HepG2 (cell line): ENCODE data around the gene METTL13. TPM values are rescaled to one million over a fixed set of nuclear protein-coding genes. Genes with fewer than 3 reads are reported as not detected.

Experiments used
- ATAC-seq: fragments of 200-7000 bp; cut with Tn5 transposase; 3 replicates; pipeline ENCODE4 v1.9.1; 2020; ENCODE audit warnings: mild to moderate bottlenecking, moderate library complexity
- BruUV-seq: library from RNA; stranded (reverse); fragments of 400-500 nt; replicated peaks from 2 replicates; lab custom pipeline; 2021; lab: Mats Ljungman, UMichigan
- CTCF ChIA-PET: fragments of 300-600 bp; formaldehyde crosslinking; extraction: SDS; loops from one replicate; lab custom pipeline; 2021; ENCODE audit warnings: low total read pairs, inconsistent platforms, low intra/inter-chr PET ratio; lab: Yijun Ruan, JAX
- POLR2A ChIA-PET: fragments of 350-600 bp; sonication (Branson Sonifier 250); formaldehyde crosslinking; loops from one replicate; lab custom pipeline; 2020; ENCODE audit warnings: antibody characterized with exemption, inconsistent platforms; lab: Yijun Ruan, JAX
- DNase-seq: peaks from one replicate; pipeline ENCODE4 v3.0.0-alpha.2; 2015; ENCODE audit warnings: low spot score
- FAIRE-seq: peaks from 3 replicates; lab custom pipeline; 2011; peaks lifted over from hg19 to GRCh38; lab: Jason Lieb, UNC
- H2AFZ ChIP-seq: one replicate; pipeline ENCODE4 v1.6.1; 2011; ENCODE audit warnings: low read length, inconsistent platforms
- H3K27ac ChIP-seq: fragments of 300-600 bp; 3 replicates; pipeline ENCODE4 v1.8.0; 2011; ENCODE audit warnings: mixed run types, mild to moderate bottlenecking, mixed read lengths, low read length, inconsistent platforms; ENCODE audit not compliant: insufficient read depth; ENCODE audit errors: extremely low read length
- H3K27me3 ChIP-seq, 2 experiments: fragments of 200-600 bp in 1 of 2; 2 replicates in 1 of 2; 3 replicates in 1 of 2; pipeline versions ENCODE4 v1.6.0 to v1.8.0; 2011; ENCODE audit warnings: low read length in 2 of 2, mild to moderate bottlenecking in 2 of 2, moderate library complexity in 2 of 2, inconsistent platforms in 1 of 2; ENCODE audit not compliant: insufficient read depth in 2 of 2, control insufficient read depth in 1 of 2
- H3K36me3 ChIP-seq, 2 experiments: fragments of 200-600 bp in 1 of 2; replicated peaks in 1 of 2; 2 replicates in 1 of 2; 3 replicates in 1 of 2; pipeline versions ENCODE4 v1.5.1 to v1.8.0; 2011; ENCODE audit warnings: low read length in 2 of 2, inconsistent platforms in 1 of 2; ENCODE audit not compliant: insufficient read depth in 2 of 2, control insufficient read depth in 1 of 2
- H3K4me1 ChIP-seq: 2 replicates; pipeline ENCODE4 v1.5.1; 2012; ENCODE audit warnings: low read length, inconsistent platforms; ENCODE audit not compliant: insufficient read depth
- H3K4me2 ChIP-seq: 2 replicates; pipeline ENCODE4 v1.6.0; 2011; ENCODE audit warnings: low read depth, low read length, inconsistent platforms
- H3K4me3 ChIP-seq, 3 experiments: fragments of 200-600 bp in 1 of 3; sonication (generic), shearing (Covaris generic) in 1 of 3; replicated peaks in 1 of 3; 2 replicates each; pipeline ENCODE4 v1.5.1; 2011 to 2016; ENCODE audit warnings: low read length in 3 of 3, inconsistent platforms in 2 of 3, low read depth in 2 of 3, mild to moderate bottlenecking in 2 of 3, control low read depth in 1 of 3, mixed read lengths in 1 of 3; ENCODE audit not compliant: insufficient read depth in 1 of 3
- H3K79me2 ChIP-seq: one replicate; pipeline ENCODE4 v1.6.1; 2011; ENCODE audit warnings: low read length, inconsistent platforms; ENCODE audit not compliant: insufficient read depth
- H3K9ac ChIP-seq: 2 replicates; pipeline ENCODE4 v1.6.0; 2011; ENCODE audit warnings: mild to moderate bottlenecking, low read depth, low read length, inconsistent platforms; ENCODE audit not compliant: insufficient read depth
- H3K9me3 ChIP-seq: 2 replicates; pipeline ENCODE4 v1.5.1; 2012; ENCODE audit warnings: mild to moderate bottlenecking, low read length
- H4K20me1 ChIP-seq: 2 replicates; pipeline ENCODE4 v1.6.0; 2011; ENCODE audit warnings: inconsistent platforms, mild to moderate bottlenecking, low read length, moderate library complexity; ENCODE audit not compliant: insufficient read depth
- ELF3 ChIP-seq: IDR thresholded peaks from 2 replicates; pipeline ENCODE4 v1.6.1; 2016; ENCODE audit warnings: missing genetic modification reagents, missing compliant biosample characterization
- ISL2 ChIP-seq: sonication (generic); formaldehyde crosslinking; IDR thresholded peaks from 2 replicates; pipeline ENCODE4 v1.5.0; 2020; ENCODE audit warnings: missing genetic modification reagents
- KDM4B ChIP-seq: sonication (generic); formaldehyde crosslinking; IDR thresholded peaks from 2 replicates; pipeline ENCODE4 v1.4.0; 2020; ENCODE audit warnings: missing genetic modification reagents
- KLF9 ChIP-seq: IDR thresholded peaks from 2 replicates; pipeline ENCODE4 v1.6.1; 2016; ENCODE audit warnings: low read depth
- LCORL ChIP-seq, 2 experiments: fragments of 450-650 bp in 1 of 2; sonication (generic) in 1 of 2; formaldehyde crosslinking in 1 of 2; IDR thresholded peaks; 2 replicates each; pipeline versions ENCODE4 v1.5.0 to v1.6.1; 2017 to 2020; ENCODE audit warnings: antibody characterized with exemption in 1 of 2, missing genetic modification reagents in 1 of 2
- MTF2 ChIP-seq: sonication (generic); formaldehyde crosslinking; IDR thresholded peaks from 2 replicates; pipeline ENCODE4 v1.5.0; 2020; ENCODE audit warnings: missing genetic modification reagents, borderline replicate concordance
- RARG ChIP-seq: sonication (generic); formaldehyde crosslinking; IDR thresholded peaks from 2 replicates; pipeline ENCODE4 v1.4.0; 2020; ENCODE audit warnings: low read depth, mild to moderate bottlenecking, missing genetic modification reagents
- SALL2 ChIP-seq: sonication (generic); formaldehyde crosslinking; IDR thresholded peaks from 2 replicates; pipeline ENCODE4 v1.8.1; 2023; ENCODE audit warnings: mild to moderate bottlenecking, missing genetic modification reagents, inconsistent platforms
- ZNF598 ChIP-seq: sonication (generic); formaldehyde crosslinking; IDR thresholded peaks from 2 replicates; pipeline ENCODE4 v1.5.1; 2020; ENCODE audit warnings: mild to moderate bottlenecking, missing genetic modification reagents, borderline replicate concordance
- ZNF619 ChIP-seq: sonication (generic); formaldehyde crosslinking; IDR thresholded peaks from 2 replicates; pipeline ENCODE4 v1.4.0; 2020; ENCODE audit warnings: mild to moderate bottlenecking, missing genetic modification reagents
- in situ Hi-C: cut with HindIII; loops from 2 replicates; pipeline ENCODE4 v1.10.0; 2017; ENCODE audit warnings: low pct_unique_long_range_greater_than_20kb; ENCODE audit not compliant: extremely low pct_ligation_motif_present
- intact Hi-C: fragments of 100-400 bp; cut with micrococcal nuclease; formaldehyde crosslinking; loops from one replicate; pipeline ENCODE4 v1.10.0; 2022; ENCODE audit not compliant: unreplicated experiment
- polyA plus RNA-seq, 8 experiments: library from polyadenylated mRNA; depleted of rRNA in 3 of 8; stranded (reverse) in 7 of 8; unstranded in 1 of 8; fragments of >200 nt; fragmentation: Illumina TruSeq in 4 of 8; extraction: Trizol in 4 of 8; gene quantifications; 2 replicates each; pipeline versions ENCODE4 v1.2.1 to v1.2.3, GENCODE V29; 2011 to 2016; ENCODE audit warnings: low read depth in 4 of 8, missing spikeins in 1 of 8, mixed read lengths in 1 of 8; ENCODE audit not compliant: insufficient read depth in 1 of 8
- total RNA-seq, 5 experiments: library from RNA; depleted of rRNA; stranded (reverse); fragments of >200 nt; fragmentation: Illumina TruSeq; extraction: Trizol; gene quantifications; 2 replicates each; pipeline ENCODE4 v1.2.3, GENCODE V29; 2016; ENCODE audit warnings: low read depth in 1 of 5
- TF ChIP-seq, protein P1 (sequence below): sonication (generic); formaldehyde crosslinking; IDR thresholded peaks from 2 replicates; pipeline ENCODE4 v1.4.0; 2020; ENCODE audit warnings: missing genetic modification reagents, borderline replicate concordance
- TF ChIP-seq, protein P2 (sequence below): sonication (generic); formaldehyde crosslinking; IDR thresholded peaks from 2 replicates; pipeline ENCODE4 v1.8.0; 2022; ENCODE audit warnings: low read depth, missing genetic modification reagents
- TF ChIP-seq, protein P3 (sequence below): sonication (generic); formaldehyde crosslinking; IDR thresholded peaks from 2 replicates; pipeline ENCODE4 v1.9.0; 2022; ENCODE audit warnings: missing genetic modification reagents, mild to moderate bottlenecking, borderline replicate concordance

Gene METTL13
- total and polyA plus RNA-seq, 2 of the 13 experiments (the other 11 are each of a cell fraction or from before 2014, with no cell fraction given): 18.6 to 22.8 TPM

DNA sequence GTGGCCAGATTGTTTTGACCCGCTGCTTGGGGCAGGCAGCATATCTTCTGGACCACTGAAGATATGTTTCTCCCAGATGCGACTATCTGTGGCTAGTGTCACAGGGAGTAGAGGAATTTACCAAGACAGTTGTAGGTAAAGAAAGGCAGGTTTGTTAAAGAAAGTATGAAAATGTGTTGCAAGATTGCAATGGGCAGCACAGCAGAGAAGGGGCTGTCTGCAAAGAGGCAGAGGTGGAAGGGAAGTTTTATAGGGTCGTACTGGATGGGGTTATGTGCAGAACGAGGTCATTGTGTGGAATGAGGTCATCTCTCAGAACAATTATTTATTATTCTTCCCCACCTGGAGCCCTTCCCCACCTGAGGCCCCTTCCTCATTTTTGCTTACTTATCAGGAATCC, 24.6 kb upstream of the METTL13 start (continued):
- TF ChIP-seq, protein P1, sequence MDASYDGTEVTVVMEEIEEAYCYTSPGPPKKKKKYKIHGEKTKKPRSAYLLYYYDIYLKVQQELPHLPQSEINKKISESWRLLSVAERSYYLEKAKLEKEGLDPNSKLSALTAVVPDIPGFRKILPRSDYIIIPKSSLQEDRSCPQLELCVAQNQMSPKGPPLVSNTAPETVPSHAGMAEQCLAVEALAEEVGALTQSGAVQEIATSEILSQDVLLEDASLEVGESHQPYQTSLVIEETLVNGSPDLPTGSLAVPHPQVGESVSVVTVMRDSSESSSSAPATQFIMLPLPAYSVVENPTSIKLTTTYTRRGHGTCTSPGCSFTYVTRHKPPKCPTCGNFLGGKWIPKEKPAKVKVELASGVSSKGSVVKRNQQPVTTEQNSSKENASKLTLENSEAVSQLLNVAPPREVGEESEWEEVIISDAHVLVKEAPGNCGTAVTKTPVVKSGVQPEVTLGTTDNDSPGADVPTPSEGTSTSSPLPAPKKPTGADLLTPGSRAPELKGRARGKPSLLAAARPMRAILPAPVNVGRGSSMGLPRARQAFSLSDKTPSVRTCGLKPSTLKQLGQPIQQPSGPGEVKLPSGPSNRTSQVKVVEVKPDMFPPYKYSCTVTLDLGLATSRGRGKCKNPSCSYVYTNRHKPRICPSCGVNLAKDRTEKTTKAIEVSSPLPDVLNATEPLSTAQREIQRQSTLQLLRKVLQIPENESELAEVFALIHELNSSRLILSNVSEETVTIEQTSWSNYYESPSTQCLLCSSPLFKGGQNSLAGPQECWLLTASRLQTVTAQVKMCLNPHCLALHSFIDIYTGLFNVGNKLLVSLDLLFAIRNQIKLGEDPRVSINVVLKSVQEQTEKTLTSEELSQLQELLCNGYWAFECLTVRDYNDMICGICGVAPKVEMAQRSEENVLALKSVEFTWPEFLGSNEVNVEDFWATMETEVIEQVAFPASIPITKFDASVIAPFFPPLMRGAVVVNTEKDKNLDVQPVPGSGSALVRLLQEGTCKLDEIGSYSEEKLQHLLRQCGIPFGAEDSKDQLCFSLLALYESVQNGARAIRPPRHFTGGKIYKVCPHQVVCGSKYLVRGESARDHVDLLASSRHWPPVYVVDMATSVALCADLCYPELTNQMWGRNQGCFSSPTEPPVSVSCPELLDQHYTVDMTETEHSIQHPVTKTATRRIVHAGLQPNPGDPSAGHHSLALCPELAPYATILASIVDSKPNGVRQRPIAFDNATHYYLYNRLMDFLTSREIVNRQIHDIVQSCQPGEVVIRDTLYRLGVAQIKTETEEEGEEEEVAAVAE: no peak
- no peak for TF ChIP-seq RARG (CRISPR knock-in tag)
- TF ChIP-seq, protein P2, sequence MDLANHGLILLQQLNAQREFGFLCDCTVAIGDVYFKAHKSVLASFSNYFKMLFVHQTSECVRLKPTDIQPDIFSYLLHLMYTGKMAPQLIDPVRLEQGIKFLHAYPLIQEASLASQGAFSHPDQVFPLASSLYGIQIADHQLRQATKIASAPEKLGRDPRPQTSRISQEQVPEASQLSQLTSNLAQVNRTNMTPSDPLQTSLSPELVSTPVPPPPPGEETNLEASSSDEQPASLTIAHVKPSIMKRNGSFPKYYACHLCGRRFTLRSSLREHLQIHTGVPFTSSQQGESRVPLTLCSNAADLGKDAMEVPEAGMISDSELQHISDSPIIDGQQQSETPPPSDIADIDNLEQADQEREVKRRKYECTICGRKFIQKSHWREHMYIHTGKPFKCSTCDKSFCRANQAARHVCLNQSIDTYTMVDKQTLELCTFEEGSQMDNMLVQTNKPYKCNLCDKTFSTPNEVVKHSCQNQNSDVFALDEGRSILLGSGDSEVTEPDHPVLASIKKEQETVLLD (CRISPR knock-in tag): no peak
- TF ChIP-seq, all 625 proteins: peak for 0

DNA sequence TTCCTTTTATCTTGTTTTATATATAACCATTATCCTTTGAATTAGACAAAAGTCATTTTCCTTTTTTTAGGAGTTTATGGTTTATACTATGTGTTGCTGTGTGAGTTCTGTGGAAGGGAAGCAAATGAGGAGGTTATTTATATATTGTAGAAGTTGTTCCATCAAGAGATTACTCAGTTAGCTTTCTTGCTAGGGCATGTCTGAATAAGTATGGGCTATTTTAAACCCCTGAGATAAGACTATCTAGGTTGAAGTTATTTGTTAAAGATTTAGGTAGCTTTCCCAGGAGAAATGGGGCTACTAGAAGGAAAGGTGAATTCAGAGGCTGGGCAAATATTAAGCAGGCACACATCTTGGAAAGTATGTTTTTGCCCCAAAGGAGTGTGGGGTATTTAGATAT, 23.4 kb upstream of the METTL13 start:
- FAIRE-seq (no peak), DNase-seq (no peak), ATAC-seq (no peak)
- ChIA-PET POLR2A (no interaction called here), CTCF (no interaction called here)
- in situ Hi-C loops (no loop called here), intact Hi-C loops (no loop called here)
- no peak overlapping the region for H3K4me3 ChIP-seq
- no peak overlapping the region for H3K4me2 ChIP-seq
- H2AFZ ChIP-seq: no peak overlapping the region
- H3K36me3 ChIP-seq: no peaks in the 10 kb centered on the region
- H3K4me1 ChIP-seq: no peaks in the 10 kb centered on the region
- BruUV-seq: no TSS peak
- H3K27me3 ChIP-seq: peaks cover 0 to 15% of the 10 kb centered on the region in 2 experiments; a peak in 2 of 5 replicates
- H3K9ac ChIP-seq: no peak overlapping the region
- H3K79me2 ChIP-seq: no peaks in the 10 kb centered on the region
- H4K20me1 ChIP-seq: no peaks in the 10 kb centered on the region
- no peaks in the 10 kb centered on the region for H3K9me3 ChIP-seq
- TF ChIP-seq SALL2 (no peak), ISL2 (CRISPR knock-in tag) (no peak), ZNF598 (no peak), MTF2 (CRISPR knock-in tag) (no peak), ELF3 (CRISPR knock-in tag) (no peak), ZNF619 (no peak), KDM4B (CRISPR knock-in tag) (no peak), LCORL (IDR thresholded peaks at IDR 0.05) (no peak), LCORL (CRISPR knock-in tag; IDR thresholded peaks at IDR 0.05) (no peak), KLF9 (CRISPR knock-in tag) (no peak)
- TF ChIP-seq, protein P3, sequence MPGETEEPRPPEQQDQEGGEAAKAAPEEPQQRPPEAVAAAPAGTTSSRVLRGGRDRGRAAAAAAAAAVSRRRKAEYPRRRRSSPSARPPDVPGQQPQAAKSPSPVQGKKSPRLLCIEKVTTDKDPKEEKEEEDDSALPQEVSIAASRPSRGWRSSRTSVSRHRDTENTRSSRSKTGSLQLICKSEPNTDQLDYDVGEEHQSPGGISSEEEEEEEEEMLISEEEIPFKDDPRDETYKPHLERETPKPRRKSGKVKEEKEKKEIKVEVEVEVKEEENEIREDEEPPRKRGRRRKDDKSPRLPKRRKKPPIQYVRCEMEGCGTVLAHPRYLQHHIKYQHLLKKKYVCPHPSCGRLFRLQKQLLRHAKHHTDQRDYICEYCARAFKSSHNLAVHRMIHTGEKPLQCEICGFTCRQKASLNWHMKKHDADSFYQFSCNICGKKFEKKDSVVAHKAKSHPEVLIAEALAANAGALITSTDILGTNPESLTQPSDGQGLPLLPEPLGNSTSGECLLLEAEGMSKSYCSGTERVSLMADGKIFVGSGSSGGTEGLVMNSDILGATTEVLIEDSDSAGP: no peak
- H3K27ac ChIP-seq: no peak overlapping the region
